SKM-1 treated with dmso at 0.1 percent for 144 hours (cell line): Measurements from ENCODE around the gene GUCA2B.

Source experiments
- DNase-seq: peaks from one replicate; lab custom pipeline; 2025; ENCODE audit not compliant: unreplicated experiment; lab: John Stamatoyannopoulos, UW

Gene GUCA2B

GRCh38 chr1:42184616-42185015, 31.4 kb downstream of the GUCA2B start:
- no peak for DNase-seq

- DNase-seq, result no peak
These were observed 32.9 kb downstream of the GUCA2B start for GRCh38 chr1:42186152-42186551.

GRCh38 chr1:42189931-42190853, 37.0 kb downstream of the GUCA2B start:
- no peak for DNase-seq

- no peak for DNase-seq
These were observed 38.1 kb downstream of the GUCA2B start for GRCh38 chr1:42191319-42191718.

- DNase-seq, result no peak
These were observed 38.9 kb downstream of the GUCA2B start for GRCh38 chr1:42192106-42192505.

- no peak for DNase-seq
These were observed 42.6 kb downstream of the GUCA2B start for GRCh38 chr1:42195841-42196240.

- DNase-seq, result no peak
These were observed 45.0 kb downstream of the GUCA2B start for GRCh38 chr1:42198251-42198650.

- DNase-seq, result no peak
These were observed 48.8 kb downstream of the GUCA2B start for GRCh38 chr1:42201986-42202385.
